GM13976 (cell line): Measurements from ENCODE around the gene PLCH2.
"Not testable (repeated sequence)": the region's sequence is repeated elsewhere in the genome, so short reads cannot be mapped to it uniquely, and the experiment has no call there.

Source experiments
- DNase-seq: peaks from one replicate; pipeline ENCODE4 v3.0.0; 2012; ENCODE audit warnings: low spot score
- in situ Hi-C: fragments of 300-500 bp; cut with MboI; formaldehyde crosslinking; loops from one replicate; pipeline ENCODE4 v1.12.0; 2022; ENCODE audit warnings: low sequenced_read_pairs, mixed read lengths, inconsistent platforms; ENCODE audit not compliant: unreplicated experiment
- TF ChIP-seq, protein P1 (sequence below): IDR thresholded peaks from 2 replicates; pipeline ENCODE4 v1.5.1; 2012; ENCODE audit warnings: borderline replicate concordance, mild to moderate bottlenecking; ENCODE audit not compliant: insufficient read depth; ENCODE audit errors: extremely low read depth, missing control alignments, control extremely low read depth

The PLCH2 gene

GRCh38 chr1:2458687-2459086 is 17.4 kb upstream of the PLCH2 start:
- TF ChIP-seq, protein P1, sequence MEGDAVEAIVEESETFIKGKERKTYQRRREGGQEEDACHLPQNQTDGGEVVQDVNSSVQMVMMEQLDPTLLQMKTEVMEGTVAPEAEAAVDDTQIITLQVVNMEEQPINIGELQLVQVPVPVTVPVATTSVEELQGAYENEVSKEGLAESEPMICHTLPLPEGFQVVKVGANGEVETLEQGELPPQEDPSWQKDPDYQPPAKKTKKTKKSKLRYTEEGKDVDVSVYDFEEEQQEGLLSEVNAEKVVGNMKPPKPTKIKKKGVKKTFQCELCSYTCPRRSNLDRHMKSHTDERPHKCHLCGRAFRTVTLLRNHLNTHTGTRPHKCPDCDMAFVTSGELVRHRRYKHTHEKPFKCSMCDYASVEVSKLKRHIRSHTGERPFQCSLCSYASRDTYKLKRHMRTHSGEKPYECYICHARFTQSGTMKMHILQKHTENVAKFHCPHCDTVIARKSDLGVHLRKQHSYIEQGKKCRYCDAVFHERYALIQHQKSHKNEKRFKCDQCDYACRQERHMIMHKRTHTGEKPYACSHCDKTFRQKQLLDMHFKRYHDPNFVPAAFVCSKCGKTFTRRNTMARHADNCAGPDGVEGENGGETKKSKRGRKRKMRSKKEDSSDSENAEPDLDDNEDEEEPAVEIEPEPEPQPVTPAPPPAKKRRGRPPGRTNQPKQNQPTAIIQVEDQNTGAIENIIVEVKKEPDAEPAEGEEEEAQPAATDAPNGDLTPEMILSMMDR, result no peak
- no peak for DNase-seq
- in situ Hi-C loops, result no loop called here

GRCh38 chr1:2459102-2459753 is 16.9 kb upstream of the PLCH2 start:
- DNase-seq, in situ Hi-C loops: not testable (repeated sequence)

DNA sequence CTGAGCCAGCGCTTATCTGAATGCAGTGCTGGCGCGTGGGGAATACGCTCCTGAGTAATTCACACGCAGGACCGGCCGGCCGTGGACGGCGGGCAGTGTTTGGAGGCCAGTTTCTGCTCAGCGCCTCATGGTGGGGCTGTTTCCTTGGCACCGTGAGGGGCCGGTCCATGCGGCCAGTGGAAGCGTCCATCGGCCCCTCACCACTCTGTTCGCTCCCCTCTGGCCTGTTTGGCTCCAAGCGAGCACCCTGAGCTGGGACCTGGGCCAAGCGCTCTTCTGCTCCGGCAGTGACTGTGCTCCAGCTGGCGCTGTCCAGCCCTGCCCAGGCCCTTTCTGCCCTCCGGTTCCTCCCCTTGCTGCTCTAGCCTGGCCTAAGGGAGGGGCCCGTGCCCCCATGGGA is 16.3 kb upstream of the PLCH2 start:
- in situ Hi-C loops, result no loop called here
- TF ChIP-seq, protein P1, result no peak
- no peak for DNase-seq

GRCh38 chr1:2460203-2460602 is 15.9 kb upstream of the PLCH2 start:
- no peak for DNase-seq
- in situ Hi-C loops, result no loop called here
- TF ChIP-seq, protein P1, result no peak

DNA sequence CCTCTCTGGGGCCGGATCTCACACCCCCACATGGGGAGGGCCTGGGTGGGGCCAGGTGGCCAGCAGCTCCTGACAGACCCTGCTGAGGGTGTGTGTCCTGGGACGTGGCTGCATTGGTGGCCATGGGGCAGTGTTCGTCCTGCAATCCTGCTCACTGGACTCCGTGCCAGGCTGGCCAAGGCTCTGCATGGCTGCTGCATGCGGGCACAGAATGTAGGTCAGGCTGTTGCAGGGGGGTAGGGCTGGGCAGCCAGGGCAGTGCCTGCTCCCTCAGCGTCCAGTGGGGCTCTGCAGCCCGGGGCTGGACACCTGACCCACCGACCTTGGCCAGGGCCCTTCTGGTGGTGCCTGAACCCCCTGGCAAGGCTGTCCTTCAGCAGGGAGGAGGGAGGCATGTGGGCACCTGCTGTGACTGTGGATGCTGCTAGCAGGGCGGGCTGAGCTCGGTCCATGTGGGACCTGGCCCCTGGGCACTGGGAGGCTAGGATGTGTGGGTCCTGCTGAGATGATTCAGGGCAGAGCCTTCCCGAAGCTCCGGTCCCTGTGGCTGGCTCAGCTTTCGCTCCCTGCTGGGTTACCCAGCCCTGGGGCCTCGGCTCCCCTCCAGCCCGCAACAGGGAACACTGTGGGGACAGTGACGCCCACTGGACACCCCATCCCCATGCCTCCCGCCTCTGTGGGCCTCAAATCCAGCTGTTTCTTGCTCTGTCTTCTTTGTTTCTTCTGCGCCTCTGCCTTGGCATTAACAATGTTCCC is 14.9 kb upstream of the PLCH2 start:
- TF ChIP-seq, protein P1, result no peak
- DNase-seq, result no peak
- in situ Hi-C loops, result no loop called here

DNA sequence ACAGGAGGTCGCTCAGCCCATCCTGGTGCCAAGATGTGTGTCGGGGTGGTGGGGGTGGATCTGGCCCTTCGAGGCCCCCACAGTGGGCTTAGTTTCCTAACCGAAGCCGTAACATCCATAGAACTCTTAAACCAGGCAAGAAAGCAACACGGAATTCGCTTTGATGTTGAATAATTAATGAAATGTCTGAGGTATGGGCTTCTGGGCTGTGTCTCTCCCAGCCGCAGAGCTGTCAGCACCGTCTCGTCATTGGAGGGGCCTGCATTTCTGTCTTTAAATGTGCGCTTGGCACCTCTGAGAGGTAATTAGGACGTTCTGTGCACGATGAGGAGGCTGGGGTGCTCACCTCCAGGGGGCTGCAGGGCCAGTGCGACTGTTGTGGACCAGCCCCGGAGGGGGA is 13.3 kb upstream of the PLCH2 start:
- DNase-seq, result no peak
- in situ Hi-C loops, result no loop called here
- TF ChIP-seq, protein P1, result no peak

GRCh38 chr1:2463396-2463795 is 12.7 kb upstream of the PLCH2 start:
- DNase-seq, result no peak
- TF ChIP-seq, protein P1, result no peak
- in situ Hi-C loops, result no loop called here
